GM21737 (cell line): ENCODE measurements around the gene EPM2A.
"Not testable (repeated sequence)": the region's sequence is repeated elsewhere in the genome, so short reads cannot be mapped to it uniquely, and the experiment has no call there.

ENCODE experiments used
- ATAC-seq: cut with Tn5 transposase; IDR thresholded peaks from one replicate; pipeline ENCODE4 v1.9.1; 2021; ENCODE audit warnings: mild to moderate bottlenecking, moderate library complexity; ENCODE audit not compliant: unreplicated experiment

EPM2A gene

GRCh38 chr6:145731447-145731846 is 3.9 kb downstream of the EPM2A start:
- no peak for ATAC-seq

GRCh38 chr6:145729887-145730286 is 5.4 kb downstream of the EPM2A start:
- ATAC-seq, result no peak

GRCh38 chr6:145728444-145729385 is 6.6 kb downstream of the EPM2A start:
- ATAC-seq, result no peak

- ATAC-seq, result no peak
Observed at GRCh38 chr6:145727817-145728388, 7.4 kb downstream of the EPM2A start.

- ATAC-seq, result no peak
Observed at GRCh38 chr6:145725570-145725969, 9.8 kb downstream of the EPM2A start.

GRCh38 chr6:145723646-145724045 is 11.7 kb downstream of the EPM2A start:
- no peak for ATAC-seq

- no peak for ATAC-seq
Observed at GRCh38 chr6:145722190-145722589, 13.1 kb downstream of the EPM2A start.

GRCh38 chr6:145721144-145721543 is 14.2 kb downstream of the EPM2A start:
- ATAC-seq, result no peak

- ATAC-seq, result no peak
Observed at GRCh38 chr6:145715426-145715825, 19.9 kb downstream of the EPM2A start.

- no peak for ATAC-seq
Observed at GRCh38 chr6:145714731-145715130, 20.6 kb downstream of the EPM2A start.

- no peak for ATAC-seq
Observed at GRCh38 chr6:145713773-145714172, 21.5 kb downstream of the EPM2A start.

- ATAC-seq, result no peak
Observed at GRCh38 chr6:145711372-145711771, 23.9 kb downstream of the EPM2A start.

GRCh38 chr6:145707397-145707796 is 27.9 kb downstream of the EPM2A start:
- ATAC-seq, result no peak

GRCh38 chr6:145705561-145705960 is 29.8 kb downstream of the EPM2A start:
- ATAC-seq, result no peak

- no peak for ATAC-seq
Observed at GRCh38 chr6:145704143-145704781, 31.1 kb downstream of the EPM2A start.

GRCh38 chr6:145699462-145699861 is 35.9 kb downstream of the EPM2A start:
- ATAC-seq, result no peak

GRCh38 chr6:145697401-145697800 is 37.9 kb downstream of the EPM2A start:
- ATAC-seq, result not testable (repeated sequence)

- ATAC-seq, result no peak
Observed at GRCh38 chr6:145694083-145694737, 41.1 kb downstream of the EPM2A start.

GRCh38 chr6:145690969-145691368 is 44.4 kb downstream of the EPM2A start:
- ATAC-seq, result no peak

- ATAC-seq, result no peak
Observed at GRCh38 chr6:145689529-145689928, 45.8 kb downstream of the EPM2A start.

GRCh38 chr6:145688493-145688905 is 46.8 kb downstream of the EPM2A start:
- no peak for ATAC-seq
